SK-N-SH (cell line): ENCODE data around the gene EVI5. TPM values are rescaled to one million over a fixed set of nuclear protein-coding genes. Genes with fewer than 3 reads are reported as not detected.

Source experiments
- CTCF ChIA-PET: fragments of 300-600, 350-600 bp; formaldehyde crosslinking; extraction: SDS; loops from one replicate; lab custom pipeline; 2021; lab: Yijun Ruan, JAX
- POLR2A ChIA-PET: fragments of 350-600 bp; sonication (Branson Sonifier 250); formaldehyde crosslinking; extraction: SDS; loops from one replicate; lab custom pipeline; 2020; ENCODE audit warnings: antibody characterized with exemption, inconsistent platforms; lab: Yijun Ruan, JAX
- DNase-seq: peaks from one replicate; pipeline ENCODE4 v3.0.0; 2012
- H2AFZ ChIP-seq: fragments of 200-600 bp; sonication (generic); 2 replicates; pipeline ENCODE4 v1.8.1; 2016; ENCODE audit warnings: antibody characterized with exemption, mild to moderate bottlenecking, low read depth
- H3F3A ChIP-seq: fragments of 200-600 bp; sonication (generic); replicated peaks from 2 replicates; pipeline ENCODE3; 2016; ENCODE audit warnings: antibody characterized with exemption, mild to moderate bottlenecking; ENCODE audit not compliant: insufficient read depth
- H3K27ac ChIP-seq, 2 experiments: fragments of 200-500 bp in 1 of 2; fragments of 200-600 bp in 1 of 2; sonication (Bioruptor generic) in 1 of 2; sonication (generic), shearing (Covaris generic) in 1 of 2; 2 replicates each; pipeline versions ENCODE4 v1.5.1 to v1.6.1; 2014 to 2016; ENCODE audit warnings: low read depth in 2 of 2, inconsistent platforms in 1 of 2, low read length in 1 of 2, mild to moderate bottlenecking in 1 of 2, mixed read lengths in 1 of 2
- H3K27me3 ChIP-seq: fragments of 200-600 bp; sonication (generic), shearing (Covaris generic); 2 replicates; pipeline ENCODE4 v1.6.1; 2016; ENCODE audit warnings: mixed run types; ENCODE audit not compliant: insufficient read depth
- H3K36me3 ChIP-seq, 2 experiments: fragments of 200-500 bp in 1 of 2; fragments of 200-600 bp in 1 of 2; sonication (Bioruptor generic) in 1 of 2; sonication (generic) in 1 of 2; replicated peaks in 1 of 2; 2 replicates each; pipeline versions ENCODE3 to v1.5.1; 2014 to 2016; ENCODE audit warnings: low read length in 1 of 2, mild to moderate bottlenecking in 1 of 2; ENCODE audit not compliant: insufficient read depth in 2 of 2, control insufficient read depth in 1 of 2
- H3K4me1 ChIP-seq, 2 experiments: fragments of 200-500 bp in 1 of 2; fragments of 200-600 bp in 1 of 2; sonication (Bioruptor generic) in 1 of 2; sonication (generic), shearing (Covaris generic) in 1 of 2; 2 replicates each; pipeline versions ENCODE4 v1.5.1 to v1.6.1; 2014 to 2016; ENCODE audit warnings: low read depth in 1 of 2, low read length in 1 of 2, mixed run types in 1 of 2; ENCODE audit not compliant: insufficient read depth in 2 of 2, control insufficient read depth in 1 of 2
- H3K4me2 ChIP-seq: fragments of 200-600 bp; sonication (generic), shearing (Covaris generic); 2 replicates; pipeline ENCODE4 v1.6.1; 2017; ENCODE audit warnings: mixed run types
- H3K4me3 ChIP-seq, 2 experiments: fragments of 200-500 bp in 1 of 2; fragments of 200-600 bp in 1 of 2; sonication (Bioruptor generic) in 1 of 2; sonication (generic), shearing (Covaris generic) in 1 of 2; 2 replicates each; pipeline versions ENCODE4 v1.5.1 to v1.8.1; 2014 to 2016; ENCODE audit warnings: low read depth in 2 of 2, inconsistent platforms in 1 of 2, low read length in 1 of 2, mild to moderate bottlenecking in 1 of 2, mixed read lengths in 1 of 2, moderate library complexity in 1 of 2
- H3K79me2 ChIP-seq: fragments of 200-600 bp; sonication (generic); 2 replicates; pipeline ENCODE4 v1.8.1; 2017; ENCODE audit warnings: mild to moderate bottlenecking; ENCODE audit not compliant: insufficient read depth
- H3K9ac ChIP-seq: fragments of 200-600 bp; sonication (generic); 2 replicates; pipeline ENCODE4 v1.6.1; 2017; ENCODE audit warnings: mixed run types
- H3K9me2 ChIP-seq: fragments of 200-600 bp; sonication (generic); 2 replicates; pipeline ENCODE4 v1.6.1; 2017; ENCODE audit warnings: mixed run types
- H3K9me3 ChIP-seq: fragments of 200-600 bp; sonication (generic); 2 replicates; pipeline ENCODE4 v1.6.1; 2017; ENCODE audit warnings: mixed run types, mild to moderate bottlenecking, moderate library complexity
- H4K20me1 ChIP-seq: fragments of 200-600 bp; sonication (generic); 2 replicates; pipeline ENCODE4 v1.6.1; 2017; ENCODE audit warnings: mild to moderate bottlenecking, mixed run types; ENCODE audit not compliant: insufficient read depth
- ELF1 ChIP-seq: IDR thresholded peaks from 2 replicates; pipeline ENCODE4 v1.4.0; 2012
- EP300 ChIP-seq, 2 experiments: IDR thresholded peaks; 2 replicates each; pipeline versions ENCODE4 v1.4.0 to v1.6.1; 2012; ENCODE audit warnings: borderline replicate concordance in 1 of 2, low read depth in 1 of 2, low read length in 1 of 2
- FOSL2 ChIP-seq: IDR thresholded peaks from 2 replicates; pipeline ENCODE4 v1.4.0; 2012; ENCODE audit warnings: low read depth, mild to moderate bottlenecking, moderate library complexity, borderline replicate concordance
- GABPA ChIP-seq: IDR thresholded peaks from 2 replicates; pipeline ENCODE4 v1.4.0; 2012; ENCODE audit warnings: low read depth, mild to moderate bottlenecking
- NFIC ChIP-seq: IDR thresholded peaks from 2 replicates; pipeline ENCODE4 v1.4.0; 2012; ENCODE audit warnings: borderline replicate concordance
- NRF1 ChIP-seq: IDR thresholded peaks from 2 replicates; pipeline ENCODE4 v1.6.1; 2012; ENCODE audit warnings: low read depth, mild to moderate bottlenecking, low read length
- RFX5 ChIP-seq: IDR thresholded peaks from 2 replicates; pipeline ENCODE4 v1.6.1; 2012; ENCODE audit warnings: mild to moderate bottlenecking, improper control_type of control experiment, low read length
- RXRA ChIP-seq: IDR thresholded peaks from 2 replicates; pipeline ENCODE4 v1.4.0; 2012; ENCODE audit warnings: low read depth, mild to moderate bottlenecking, borderline replicate concordance
- SIN3A ChIP-seq: IDR thresholded peaks from 2 replicates; pipeline ENCODE4 v1.6.1; 2012; ENCODE audit warnings: low read depth, mild to moderate bottlenecking, low read length, moderate library complexity, borderline replicate concordance
- TEAD4 ChIP-seq: IDR thresholded peaks from 2 replicates; pipeline ENCODE4 v1.4.0; 2012; ENCODE audit warnings: mild to moderate bottlenecking, borderline replicate concordance; ENCODE audit not compliant: insufficient read depth
- USF1 ChIP-seq: IDR thresholded peaks from 2 replicates; pipeline ENCODE4 v1.4.0; 2012; ENCODE audit warnings: low read depth, borderline replicate concordance
- YY1 ChIP-seq: IDR thresholded peaks from 2 replicates; pipeline ENCODE4 v1.4.0; 2012; ENCODE audit warnings: low read depth, mild to moderate bottlenecking
- WGBS: methylation state at CpG from one replicate; pipeline ENCODE4 v1.1.6; 2017; ENCODE audit warnings: low lambda C conversion rate; 5-methylcytosine and 5-hydroxymethylcytosine counted together
- polyA plus RNA-seq, 3 experiments: library from polyadenylated mRNA; depleted of rRNA; stranded (reverse); fragments of >200 nt; gene quantifications; 2 replicates each; pipeline ENCODE4 v1.2.3, GENCODE V29; 2012
- TF ChIP-seq, protein P1 (sequence below): IDR thresholded peaks from 2 replicates; pipeline ENCODE4 v1.4.0; 2012; ENCODE audit warnings: low read depth
- TF ChIP-seq, protein P2 (sequence below): IDR thresholded peaks from 2 replicates; pipeline ENCODE4 v1.4.0; 2012; ENCODE audit warnings: low read depth, borderline replicate concordance
- TF ChIP-seq, protein P3 (sequence below): fragments of 150-350 bp; IDR thresholded peaks from 2 replicates; pipeline ENCODE4 v1.6.1; 2016; ENCODE audit warnings: mild to moderate bottlenecking, low read depth, low read length
- TF ChIP-seq, protein P4 (sequence below): fragments of 200-600 bp; sonication (generic); IDR thresholded peaks from 2 replicates; pipeline ENCODE4 v1.6.1; 2017; ENCODE audit warnings: antibody characterized with exemption, mild to moderate bottlenecking, moderate library complexity
- TF ChIP-seq, protein P5 (sequence below): IDR thresholded peaks from 2 replicates; pipeline ENCODE4 v1.6.1; 2012; ENCODE audit warnings: mild to moderate bottlenecking, low read depth, low read length, moderate library complexity

The EVI5 gene
- polyA plus RNA-seq, 1 of the 3 experiments (the other 2 are of a cell fraction) = 5.7 TPM

DNA sequence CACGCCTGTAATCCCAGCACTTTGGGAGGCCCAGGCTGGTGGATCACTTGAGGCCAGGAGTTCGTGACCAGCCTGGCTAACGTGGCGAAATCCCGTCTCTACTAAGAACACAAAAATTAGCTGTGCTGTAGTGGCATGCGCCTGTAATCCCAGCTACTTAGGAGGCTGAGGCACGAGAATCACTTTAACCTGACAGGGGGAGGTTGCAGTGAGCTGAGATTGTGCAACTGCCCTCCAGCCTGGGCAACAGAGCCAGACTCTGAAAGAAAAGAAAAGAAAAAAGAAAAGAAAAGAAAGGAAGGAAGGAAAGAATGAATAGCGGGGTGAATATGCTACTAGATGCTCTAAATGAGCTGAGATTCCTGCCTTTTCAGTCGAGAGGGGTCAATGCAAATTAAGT, 305.3 kb downstream of the EVI5 start:
- no peaks in the 10 kb centered on the region for H3K36me3 ChIP-seq
- no peak overlapping the region for H3K9ac ChIP-seq
- CTCF ChIA-PET = interaction anchor here (0.7 kb wide), 1 partner anchor 9 kb away, joined by 3 read pairs; no protein-coding TSS in a partner anchor
- DNase-seq = no peak
- H3K9me2 ChIP-seq = no peaks in the 10 kb centered on the region
- TF ChIP-seq, protein P1, sequence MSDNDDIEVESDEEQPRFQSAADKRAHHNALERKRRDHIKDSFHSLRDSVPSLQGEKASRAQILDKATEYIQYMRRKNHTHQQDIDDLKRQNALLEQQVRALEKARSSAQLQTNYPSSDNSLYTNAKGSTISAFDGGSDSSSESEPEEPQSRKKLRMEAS = no peak
- TF ChIP-seq FOSL2 (no peak), GABPA (no peak), EP300 (IDR thresholded peaks at IDR 0.05; ENCODE audit: borderline replicate concordance in 1 of 2, low read depth in 1 of 2, low read length in 1 of 2) (no peak), YY1 (no peak), NFIC (no peak), RFX5 (no peak), SIN3A (no peak), RXRA (no peak), NRF1 (no peak), USF1 (no peak), ELF1 (no peak), TEAD4 (no peak)
- TF ChIP-seq, protein P2, sequence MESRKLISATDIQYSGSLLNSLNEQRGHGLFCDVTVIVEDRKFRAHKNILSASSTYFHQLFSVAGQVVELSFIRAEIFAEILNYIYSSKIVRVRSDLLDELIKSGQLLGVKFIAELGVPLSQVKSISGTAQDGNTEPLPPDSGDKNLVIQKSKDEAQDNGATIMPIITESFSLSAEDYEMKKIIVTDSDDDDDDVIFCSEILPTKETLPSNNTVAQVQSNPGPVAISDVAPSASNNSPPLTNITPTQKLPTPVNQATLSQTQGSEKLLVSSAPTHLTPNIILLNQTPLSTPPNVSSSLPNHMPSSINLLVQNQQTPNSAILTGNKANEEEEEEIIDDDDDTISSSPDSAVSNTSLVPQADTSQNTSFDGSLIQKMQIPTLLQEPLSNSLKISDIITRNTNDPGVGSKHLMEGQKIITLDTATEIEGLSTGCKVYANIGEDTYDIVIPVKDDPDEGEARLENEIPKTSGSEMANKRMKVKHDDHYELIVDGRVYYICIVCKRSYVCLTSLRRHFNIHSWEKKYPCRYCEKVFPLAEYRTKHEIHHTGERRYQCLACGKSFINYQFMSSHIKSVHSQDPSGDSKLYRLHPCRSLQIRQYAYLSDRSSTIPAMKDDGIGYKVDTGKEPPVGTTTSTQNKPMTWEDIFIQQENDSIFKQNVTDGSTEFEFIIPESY = no peak
- TF ChIP-seq, protein P3, sequence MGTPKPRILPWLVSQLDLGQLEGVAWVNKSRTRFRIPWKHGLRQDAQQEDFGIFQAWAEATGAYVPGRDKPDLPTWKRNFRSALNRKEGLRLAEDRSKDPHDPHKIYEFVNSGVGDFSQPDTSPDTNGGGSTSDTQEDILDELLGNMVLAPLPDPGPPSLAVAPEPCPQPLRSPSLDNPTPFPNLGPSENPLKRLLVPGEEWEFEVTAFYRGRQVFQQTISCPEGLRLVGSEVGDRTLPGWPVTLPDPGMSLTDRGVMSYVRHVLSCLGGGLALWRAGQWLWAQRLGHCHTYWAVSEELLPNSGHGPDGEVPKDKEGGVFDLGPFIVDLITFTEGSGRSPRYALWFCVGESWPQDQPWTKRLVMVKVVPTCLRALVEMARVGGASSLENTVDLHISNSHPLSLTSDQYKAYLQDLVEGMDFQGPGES = no peak
- TF ChIP-seq, protein P4, sequence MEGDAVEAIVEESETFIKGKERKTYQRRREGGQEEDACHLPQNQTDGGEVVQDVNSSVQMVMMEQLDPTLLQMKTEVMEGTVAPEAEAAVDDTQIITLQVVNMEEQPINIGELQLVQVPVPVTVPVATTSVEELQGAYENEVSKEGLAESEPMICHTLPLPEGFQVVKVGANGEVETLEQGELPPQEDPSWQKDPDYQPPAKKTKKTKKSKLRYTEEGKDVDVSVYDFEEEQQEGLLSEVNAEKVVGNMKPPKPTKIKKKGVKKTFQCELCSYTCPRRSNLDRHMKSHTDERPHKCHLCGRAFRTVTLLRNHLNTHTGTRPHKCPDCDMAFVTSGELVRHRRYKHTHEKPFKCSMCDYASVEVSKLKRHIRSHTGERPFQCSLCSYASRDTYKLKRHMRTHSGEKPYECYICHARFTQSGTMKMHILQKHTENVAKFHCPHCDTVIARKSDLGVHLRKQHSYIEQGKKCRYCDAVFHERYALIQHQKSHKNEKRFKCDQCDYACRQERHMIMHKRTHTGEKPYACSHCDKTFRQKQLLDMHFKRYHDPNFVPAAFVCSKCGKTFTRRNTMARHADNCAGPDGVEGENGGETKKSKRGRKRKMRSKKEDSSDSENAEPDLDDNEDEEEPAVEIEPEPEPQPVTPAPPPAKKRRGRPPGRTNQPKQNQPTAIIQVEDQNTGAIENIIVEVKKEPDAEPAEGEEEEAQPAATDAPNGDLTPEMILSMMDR = no peak
- TF ChIP-seq, protein P5, sequence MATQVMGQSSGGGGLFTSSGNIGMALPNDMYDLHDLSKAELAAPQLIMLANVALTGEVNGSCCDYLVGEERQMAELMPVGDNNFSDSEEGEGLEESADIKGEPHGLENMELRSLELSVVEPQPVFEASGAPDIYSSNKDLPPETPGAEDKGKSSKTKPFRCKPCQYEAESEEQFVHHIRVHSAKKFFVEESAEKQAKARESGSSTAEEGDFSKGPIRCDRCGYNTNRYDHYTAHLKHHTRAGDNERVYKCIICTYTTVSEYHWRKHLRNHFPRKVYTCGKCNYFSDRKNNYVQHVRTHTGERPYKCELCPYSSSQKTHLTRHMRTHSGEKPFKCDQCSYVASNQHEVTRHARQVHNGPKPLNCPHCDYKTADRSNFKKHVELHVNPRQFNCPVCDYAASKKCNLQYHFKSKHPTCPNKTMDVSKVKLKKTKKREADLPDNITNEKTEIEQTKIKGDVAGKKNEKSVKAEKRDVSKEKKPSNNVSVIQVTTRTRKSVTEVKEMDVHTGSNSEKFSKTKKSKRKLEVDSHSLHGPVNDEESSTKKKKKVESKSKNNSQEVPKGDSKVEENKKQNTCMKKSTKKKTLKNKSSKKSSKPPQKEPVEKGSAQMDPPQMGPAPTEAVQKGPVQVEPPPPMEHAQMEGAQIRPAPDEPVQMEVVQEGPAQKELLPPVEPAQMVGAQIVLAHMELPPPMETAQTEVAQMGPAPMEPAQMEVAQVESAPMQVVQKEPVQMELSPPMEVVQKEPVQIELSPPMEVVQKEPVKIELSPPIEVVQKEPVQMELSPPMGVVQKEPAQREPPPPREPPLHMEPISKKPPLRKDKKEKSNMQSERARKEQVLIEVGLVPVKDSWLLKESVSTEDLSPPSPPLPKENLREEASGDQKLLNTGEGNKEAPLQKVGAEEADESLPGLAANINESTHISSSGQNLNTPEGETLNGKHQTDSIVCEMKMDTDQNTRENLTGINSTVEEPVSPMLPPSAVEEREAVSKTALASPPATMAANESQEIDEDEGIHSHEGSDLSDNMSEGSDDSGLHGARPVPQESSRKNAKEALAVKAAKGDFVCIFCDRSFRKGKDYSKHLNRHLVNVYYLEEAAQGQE = no peak
- H3K27ac ChIP-seq = no peak overlapping the region
- peaks cover 0 to 7% of the 10 kb centered on the region in 2 experiments; a peak in 1 of 4 replicates for H3K4me1 ChIP-seq
- H3K27me3 ChIP-seq = peaks cover 86% of the 10 kb centered on the region
- POLR2A ChIA-PET = no interaction called here
- H3F3A ChIP-seq = no peaks in the 10 kb centered on the region
- H3K4me2 ChIP-seq = no peak overlapping the region
- no peaks in the 10 kb centered on the region for H3K9me3 ChIP-seq
- no peak overlapping the region for H3K4me3 ChIP-seq
- 84% methylated on average over 9 of the region's 9 CpGs for WGBS
- no peak overlapping the region for H2AFZ ChIP-seq
- peaks cover 5% of the 10 kb centered on the region; the same call in 1 of the 2 replicates for H4K20me1 ChIP-seq
- H3K79me2 ChIP-seq = no peaks in the 10 kb centered on the region
